KMS-11 (cell line): ENCODE results near the gene FBXL3.
"Not testable (repeated sequence)": the region's sequence is repeated elsewhere in the genome, so short reads cannot be mapped to it uniquely, and the experiment has no call there.

Experiments
- H2AFZ ChIP-seq: fragments of 200-600 bp; sonication (generic); 2 replicates; pipeline ENCODE4 v1.6.1; 2016; ENCODE audit warnings: antibody characterized with exemption, mixed run types, low read depth
- H3K27ac ChIP-seq: fragments of 200-600 bp; sonication (generic); 2 replicates; pipeline ENCODE4 v1.6.1; 2016; ENCODE audit warnings: mild to moderate bottlenecking, mixed run types
- H3K27me3 ChIP-seq: fragments of 200-600 bp; sonication (generic); 2 replicates; pipeline ENCODE4 v1.6.1; 2017; ENCODE audit warnings: mild to moderate bottlenecking, low read depth, mixed run types, moderate library complexity; ENCODE audit not compliant: insufficient read depth
- H3K36me3 ChIP-seq: fragments of 200-600 bp; sonication (generic); 2 replicates; pipeline ENCODE4 v1.6.1; 2017; ENCODE audit warnings: mild to moderate bottlenecking, mixed run types; ENCODE audit not compliant: insufficient read depth
- H3K4me1 ChIP-seq: fragments of 200-600 bp; sonication (generic); 2 replicates; pipeline ENCODE4 v1.6.1; 2016; ENCODE audit warnings: mild to moderate bottlenecking, low read depth, mixed run types; ENCODE audit not compliant: poor library complexity, severe bottlenecking
- H3K4me2 ChIP-seq: fragments of 200-600 bp; sonication (generic); 2 replicates; pipeline ENCODE4 v1.7.0; 2016; ENCODE audit warnings: mild to moderate bottlenecking, mixed run types
- H3K4me3 ChIP-seq: fragments of 200-600 bp; sonication (generic); IDR thresholded peaks from 2 replicates; pipeline ENCODE4 v1.6.1; 2017; ENCODE audit warnings: low read depth, low read length, mixed read lengths; ENCODE audit not compliant: insufficient read depth
- H3K79me2 ChIP-seq: fragments of 200-600 bp; sonication (generic); 2 replicates; pipeline ENCODE4 v1.6.1; 2016; ENCODE audit warnings: low read depth, mixed run types; ENCODE audit not compliant: insufficient read depth
- H3K9ac ChIP-seq: fragments of 200-600 bp; sonication (generic); 2 replicates; pipeline ENCODE4 v1.6.1; 2016; ENCODE audit warnings: mild to moderate bottlenecking, mixed run types
- H4K20me1 ChIP-seq: fragments of 200-600 bp; sonication (generic); 2 replicates; pipeline ENCODE4 v1.6.1; 2016; ENCODE audit warnings: mild to moderate bottlenecking, mixed run types; ENCODE audit not compliant: insufficient read depth
- TF ChIP-seq, protein P1 (sequence below): fragments of 200-600 bp; sonication (generic); conservative IDR thresholded peaks from 2 replicates; pipeline ENCODE4 v1.6.1; 2017; ENCODE audit warnings: low read depth, mild to moderate bottlenecking, antibody characterized with exemption, low read length, moderate library complexity, mixed read lengths

Gene FBXL3

DNA sequence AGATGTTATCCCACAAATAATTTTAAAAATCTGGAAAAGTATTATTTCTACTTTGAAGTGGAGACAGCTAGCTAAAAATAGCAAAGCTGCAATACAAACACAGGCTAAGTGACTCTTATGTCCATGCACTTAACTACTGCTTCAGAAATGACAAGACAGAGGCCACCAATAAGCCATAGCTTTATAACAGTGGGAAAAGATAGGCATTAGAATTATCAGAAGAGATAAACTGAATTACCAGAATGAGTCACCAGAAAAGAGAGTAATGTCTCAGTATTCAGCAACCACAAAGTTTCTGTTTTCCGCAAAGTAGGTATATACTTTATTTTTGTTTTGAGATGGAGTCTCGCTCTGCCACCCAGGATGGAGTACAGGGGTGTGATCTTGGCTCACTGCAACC lies 17.9 kb downstream of the FBXL3 start:
- Histone ChIP-seq H3K9ac (no peak overlapping the region), H2AFZ (no peak overlapping the region), H3K4me2 (no peak overlapping the region), H3K27me3 (no peaks in the 10 kb centered on the region), H3K4me1 (no peaks in the 10 kb centered on the region), H3K36me3 (no peaks in the 10 kb centered on the region), H3K4me3 (no peak overlapping the region), H3K79me2 (no peaks in the 10 kb centered on the region; the same call in 1 of the 2 replicates), H4K20me1 (no peaks in the 10 kb centered on the region), H3K27ac (no peak overlapping the region)
- TF ChIP-seq, protein P1, sequence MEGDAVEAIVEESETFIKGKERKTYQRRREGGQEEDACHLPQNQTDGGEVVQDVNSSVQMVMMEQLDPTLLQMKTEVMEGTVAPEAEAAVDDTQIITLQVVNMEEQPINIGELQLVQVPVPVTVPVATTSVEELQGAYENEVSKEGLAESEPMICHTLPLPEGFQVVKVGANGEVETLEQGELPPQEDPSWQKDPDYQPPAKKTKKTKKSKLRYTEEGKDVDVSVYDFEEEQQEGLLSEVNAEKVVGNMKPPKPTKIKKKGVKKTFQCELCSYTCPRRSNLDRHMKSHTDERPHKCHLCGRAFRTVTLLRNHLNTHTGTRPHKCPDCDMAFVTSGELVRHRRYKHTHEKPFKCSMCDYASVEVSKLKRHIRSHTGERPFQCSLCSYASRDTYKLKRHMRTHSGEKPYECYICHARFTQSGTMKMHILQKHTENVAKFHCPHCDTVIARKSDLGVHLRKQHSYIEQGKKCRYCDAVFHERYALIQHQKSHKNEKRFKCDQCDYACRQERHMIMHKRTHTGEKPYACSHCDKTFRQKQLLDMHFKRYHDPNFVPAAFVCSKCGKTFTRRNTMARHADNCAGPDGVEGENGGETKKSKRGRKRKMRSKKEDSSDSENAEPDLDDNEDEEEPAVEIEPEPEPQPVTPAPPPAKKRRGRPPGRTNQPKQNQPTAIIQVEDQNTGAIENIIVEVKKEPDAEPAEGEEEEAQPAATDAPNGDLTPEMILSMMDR, result no peak

DNA sequence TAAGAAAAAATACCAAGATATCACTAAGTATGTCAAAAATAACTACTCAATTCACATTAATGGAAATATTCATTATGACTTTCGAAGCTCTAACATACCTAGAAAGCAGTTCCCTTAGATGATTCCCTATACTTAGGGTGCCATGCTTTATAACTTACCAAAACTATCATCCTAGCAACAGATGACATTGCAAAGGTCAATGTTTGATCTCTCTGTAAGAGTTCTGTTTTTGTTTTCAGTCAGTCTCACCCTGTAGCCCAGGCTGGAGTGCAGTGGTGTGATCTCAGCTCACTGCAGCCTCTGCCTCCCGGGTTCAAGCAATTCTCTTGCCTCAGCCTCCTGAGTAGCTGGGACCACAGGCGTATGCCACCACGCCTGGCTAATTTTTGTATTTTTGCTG lies 18.6 kb downstream of the FBXL3 start:
- H3K27ac ChIP-seq, H3K79me2 ChIP-seq, H4K20me1 ChIP-seq, H3K27me3 ChIP-seq, H2AFZ ChIP-seq, H3K9ac ChIP-seq, H3K4me3 ChIP-seq, H3K4me1 ChIP-seq, H3K36me3 ChIP-seq, H3K4me2 ChIP-seq: not testable (repeated sequence)

DNA sequence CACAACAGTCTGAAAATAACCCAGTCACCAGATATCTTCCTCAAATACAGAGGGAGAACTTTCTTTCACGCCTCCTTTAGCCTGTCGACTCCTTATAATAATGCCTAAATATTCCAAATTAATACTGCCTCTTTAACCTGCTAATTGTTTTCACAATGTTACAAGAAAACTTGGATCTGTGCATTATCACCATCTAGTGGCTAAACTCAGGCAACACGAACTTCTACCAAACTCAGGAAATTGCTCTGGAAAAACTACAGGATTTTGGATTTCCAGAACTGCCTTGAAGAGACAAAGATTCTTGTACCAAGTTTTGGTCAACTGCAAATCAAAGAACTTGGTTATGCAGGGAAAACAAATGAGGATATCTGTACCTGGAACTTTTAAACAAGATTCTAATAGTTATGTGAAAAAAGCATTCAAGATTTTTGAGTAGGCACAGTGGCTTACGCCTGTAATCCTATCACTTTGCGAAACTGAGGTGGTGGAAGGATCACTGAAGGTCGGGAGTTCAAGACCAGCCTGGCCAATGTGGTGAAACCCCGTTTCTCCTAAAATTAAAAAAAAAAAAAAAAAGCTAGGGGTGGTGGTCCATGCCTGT lies 24.3 kb downstream of the FBXL3 start:
- Histone ChIP-seq H3K79me2 (no peaks in the 10 kb centered on the region), H3K4me3 (no peak overlapping the region), H3K36me3 (no peaks in the 10 kb centered on the region), H2AFZ (no peak overlapping the region), H3K9ac (no peak overlapping the region), H3K4me1 (peaks cover 16% of the 10 kb centered on the region), H3K4me2 (no peak overlapping the region), H3K27ac (no peak overlapping the region), H4K20me1 (no peaks in the 10 kb centered on the region), H3K27me3 (no peaks in the 10 kb centered on the region)
- TF ChIP-seq, protein P1, result peak; percentile 58

- Histone ChIP-seq H3K4me1 (peaks cover 16% of the 10 kb centered on the region), H4K20me1 (no peaks in the 10 kb centered on the region), H3K79me2 (no peaks in the 10 kb centered on the region), H3K27me3 (no peaks in the 10 kb centered on the region), H3K36me3 (no peaks in the 10 kb centered on the region), H3K9ac (no peak overlapping the region), H3K4me2 (no peak overlapping the region), H3K4me3 (no peak overlapping the region), H2AFZ (no peak overlapping the region), H3K27ac (no peak overlapping the region)
- TF ChIP-seq, protein P1, result no peak
These were observed 24.9 kb downstream of the FBXL3 start for GRCh38 chr13:77001963-77002587.

DNA sequence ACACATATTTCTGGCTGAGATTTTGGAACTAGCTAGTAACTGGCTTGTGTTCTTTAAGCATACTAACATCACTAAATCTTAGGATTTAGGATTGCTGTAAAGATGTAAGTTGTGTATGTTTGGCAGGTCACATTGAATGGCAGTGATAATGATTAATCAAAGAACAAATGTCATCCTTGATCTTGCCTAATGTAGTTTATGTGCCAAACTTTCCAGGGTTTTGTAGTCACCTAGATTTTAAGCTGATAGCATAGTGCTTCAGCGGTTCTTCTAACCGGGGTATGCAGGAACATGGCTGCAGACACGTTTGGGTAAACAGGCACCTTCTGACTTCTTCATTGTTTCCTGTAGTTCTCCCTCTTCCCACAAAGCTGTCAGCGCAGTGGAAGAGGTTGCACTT lies 25.4 kb downstream of the FBXL3 start:
- no peaks in the 10 kb centered on the region for H3K27me3 ChIP-seq
- H3K79me2 ChIP-seq, result no peaks in the 10 kb centered on the region
- H3K4me1 ChIP-seq, result peaks cover 16% of the 10 kb centered on the region
- H3K4me2 ChIP-seq, result no peak overlapping the region
- H3K9ac ChIP-seq, result no peak overlapping the region
- TF ChIP-seq, protein P1, result no peak
- no peaks in the 10 kb centered on the region for H3K36me3 ChIP-seq
- H3K27ac ChIP-seq, result no peak overlapping the region
- H2AFZ ChIP-seq, result no peak overlapping the region
- H4K20me1 ChIP-seq, result no peaks in the 10 kb centered on the region
- H3K4me3 ChIP-seq, result no peak overlapping the region
